ENCODE measurements around the gene NEURL3. TPM values are rescaled to one million over a fixed set of nuclear protein-coding genes. Genes with fewer than 3 reads are reported as not detected.

Gene NEURL3
- total and polyA plus RNA-seq, 2 experiments from 2014 or later = not detected

DNA sequence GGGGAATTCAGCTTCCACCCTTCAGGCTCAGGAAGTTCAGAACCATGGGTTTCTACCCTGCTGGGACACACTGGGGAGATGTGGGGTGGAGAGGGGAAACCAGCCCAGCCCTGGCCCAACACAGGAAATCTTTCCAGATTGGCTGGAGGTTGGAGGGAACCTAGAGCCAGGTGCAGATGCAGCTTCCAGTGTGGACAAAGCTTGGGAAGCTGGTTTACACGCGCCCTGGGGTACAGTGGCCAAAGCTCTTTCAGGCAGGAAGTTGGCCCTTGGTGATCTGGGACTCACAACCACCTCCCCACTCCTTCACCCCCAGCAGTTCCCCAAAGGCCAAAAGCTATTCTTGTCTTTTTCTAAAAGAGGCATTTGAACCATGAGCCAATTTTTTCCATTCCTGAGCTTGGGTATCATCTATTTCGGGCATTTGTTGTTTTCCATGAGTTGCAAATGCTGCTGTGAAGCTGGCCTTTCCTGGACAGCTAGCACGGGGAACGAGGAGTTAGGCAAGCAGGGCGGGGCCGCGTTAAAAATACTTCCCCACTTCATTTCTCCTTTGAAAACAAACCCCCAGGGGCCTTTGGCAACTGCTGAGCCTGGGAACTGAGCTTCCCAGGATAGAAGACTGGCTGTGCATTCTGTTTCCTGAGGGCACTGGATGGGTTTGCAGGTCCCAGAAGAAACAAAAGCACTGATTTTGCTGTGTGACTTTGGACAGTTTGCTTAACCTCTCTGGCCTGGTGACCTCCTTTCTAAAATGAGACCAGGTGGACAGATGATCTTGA is 28.3 kb upstream of the NEURL3 start:
- peak in 1 of 2 donors; percentile 85 for DNase-seq (ENCODE audit: low read depth in 1 of 2, low spot score in 1 of 2)
- H3K27ac ChIP-seq = peak overlapping the region; percentile 52
- H3K27me3 ChIP-seq = peaks cover 13% of the 10 kb centered on the region
- no peaks in the 10 kb centered on the region for H3K9me3 ChIP-seq (ENCODE audit: low read depth)
- peaks cover 36% of the 10 kb centered on the region for H3K4me1 ChIP-seq (ENCODE audit: low read depth)
- no peak overlapping the region for H3K4me3 ChIP-seq
- TF ChIP-seq CTCF (IDR thresholded peaks at IDR 0.05; ENCODE audit: low read depth, low read length) = no peak
- H3K36me3 ChIP-seq = no peaks in the 10 kb centered on the region

DNA sequence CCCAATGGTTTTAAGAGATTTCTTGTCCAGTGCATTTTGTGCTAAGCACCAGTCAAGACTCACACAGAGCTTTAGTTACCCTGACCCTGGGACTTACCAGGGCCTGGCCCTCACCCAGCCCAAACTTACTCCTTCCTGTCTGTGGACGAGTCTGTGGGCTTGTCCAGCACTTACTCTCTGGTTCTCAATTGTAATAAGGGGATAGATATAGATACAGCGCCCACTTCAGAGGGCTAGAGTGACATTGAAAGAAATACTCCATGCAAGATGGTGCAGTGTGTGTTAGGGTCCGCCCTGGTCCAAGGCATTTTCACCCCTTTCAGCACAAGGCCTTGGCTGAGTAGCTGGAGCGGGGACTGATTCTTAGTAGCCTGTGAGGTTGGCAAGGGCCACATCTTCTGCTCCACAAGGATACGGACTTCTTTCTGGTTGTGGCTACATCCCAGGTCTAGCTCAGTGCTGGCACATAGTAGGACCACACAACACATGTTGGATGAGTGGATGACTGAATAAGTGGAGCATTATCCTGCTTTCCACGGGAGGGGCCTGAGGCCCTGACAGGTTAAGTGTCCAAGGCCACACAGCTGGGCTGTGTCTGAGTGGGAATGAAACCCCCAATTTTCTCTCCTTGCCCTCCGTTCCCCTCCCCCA is 27.6 kb upstream of the NEURL3 start:
- Histone ChIP-seq H3K27me3 (peaks cover 5% of the 10 kb centered on the region), H3K27ac (peak overlapping the region; percentile 63), H3K4me1 (ENCODE audit: low read depth) (peaks cover 29% of the 10 kb centered on the region), H3K36me3 (no peaks in the 10 kb centered on the region), H3K4me3 (no peak overlapping the region), H3K9me3 (ENCODE audit: low read depth) (no peaks in the 10 kb centered on the region)
- no peak for TF ChIP-seq CTCF (IDR thresholded peaks at IDR 0.05; ENCODE audit: low read depth, low read length)
- DNase-seq (ENCODE audit: low read depth in 1 of 2, low spot score in 1 of 2) = peak in 1 of 2 donors; percentile 11

DNA sequence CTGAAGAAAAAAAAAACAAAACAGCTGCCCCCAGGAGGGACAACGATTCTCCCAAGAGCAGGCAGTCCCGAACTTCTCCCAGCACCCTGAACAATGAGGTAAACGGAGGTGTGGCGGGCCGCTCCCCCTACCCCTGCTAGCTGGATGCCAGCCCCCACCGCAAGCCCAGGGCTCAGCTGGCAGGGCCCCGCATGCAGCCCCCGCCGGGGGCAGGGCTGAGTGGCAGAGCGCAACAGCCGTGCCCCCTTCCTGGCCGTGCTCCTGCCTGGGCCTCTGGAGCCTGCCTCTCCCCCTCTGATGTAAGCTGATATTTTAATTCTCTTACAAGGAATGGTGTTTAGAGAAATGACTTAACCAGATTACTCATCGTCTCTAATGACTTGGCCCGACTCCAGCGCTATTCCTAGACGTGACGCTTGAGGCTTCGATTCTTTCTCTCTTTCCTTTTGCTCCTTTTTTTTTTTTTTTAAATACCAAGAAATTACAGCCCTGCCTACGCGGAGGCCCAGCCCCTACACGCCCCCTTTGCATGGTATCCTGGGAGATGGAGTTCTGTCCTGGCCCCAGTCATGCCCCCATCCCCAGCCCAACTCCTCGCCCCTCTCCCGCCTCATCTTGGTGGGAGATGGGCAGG is 26.8 kb upstream of the NEURL3 start:
- no peaks in the 10 kb centered on the region for H3K36me3 ChIP-seq
- no peaks in the 10 kb centered on the region for H3K27me3 ChIP-seq
- TF ChIP-seq CTCF (IDR thresholded peaks at IDR 0.05; ENCODE audit: low read depth, low read length) = no peak
- H3K9me3 ChIP-seq (ENCODE audit: low read depth) = no peaks in the 10 kb centered on the region
- DNase-seq (ENCODE audit: low read depth in 1 of 2, low spot score in 1 of 2) = peak; percentile 82 to 99
- H3K4me3 ChIP-seq = peak overlapping the region; percentile 11
- H3K27ac ChIP-seq = peak overlapping the region; percentile 63
- peaks cover 27% of the 10 kb centered on the region for H3K4me1 ChIP-seq (ENCODE audit: low read depth)

- DNase-seq (ENCODE audit: low read depth in 1 of 2, low spot score in 1 of 2) = no peak
- Histone ChIP-seq H3K27ac (peak overlapping the region; percentile 63), H3K27me3 (no peaks in the 10 kb centered on the region), H3K4me1 (ENCODE audit: low read depth) (peaks cover 27% of the 10 kb centered on the region), H3K36me3 (no peaks in the 10 kb centered on the region), H3K9me3 (ENCODE audit: low read depth) (no peaks in the 10 kb centered on the region), H3K4me3 (no peak overlapping the region)
- no peak for TF ChIP-seq CTCF (IDR thresholded peaks at IDR 0.05; ENCODE audit: low read depth, low read length)
Measured at GRCh38 chr2:96531366-96531765, 26.2 kb upstream of the NEURL3 start.

- Histone ChIP-seq H3K4me1 (ENCODE audit: low read depth) (peaks cover 27% of the 10 kb centered on the region), H3K36me3 (no peaks in the 10 kb centered on the region), H3K27ac (no peak overlapping the region), H3K4me3 (no peak overlapping the region), H3K27me3 (no peaks in the 10 kb centered on the region), H3K9me3 (ENCODE audit: low read depth) (no peaks in the 10 kb centered on the region)
- no peak for TF ChIP-seq CTCF (IDR thresholded peaks at IDR 0.05; ENCODE audit: low read depth, low read length)
- no peak for DNase-seq (ENCODE audit: low read depth in 1 of 2, low spot score in 1 of 2)
Measured at GRCh38 chr2:96530474-96531357, 25.6 kb upstream of the NEURL3 start.
